ENCODE data around the gene TLR6. TPM values are rescaled to one million over a fixed set of nuclear protein-coding genes. Genes with fewer than 3 reads are reported as not detected.

Gene TLR6
- 12.4 TPM for total RNA-seq
- long read RNA-seq = 0 reads

GRCh38 chr4:38856524-38857337, at the start of gene TLR6:
TLR6 (minus strand) TSS chr4:38856817; CDS start chr4:38829473, 27,344 bp downstream.
- Histone ChIP-seq H3K4me3 (peak within 1 kb of the TSS; percentile 39), H3K4me1 (peaks cover 27% of the 10 kb centered on the region), H3K27ac (peak within 1 kb of the TSS; percentile 79), H3K27me3 (ENCODE audit: low read depth) (no peaks in the 10 kb centered on the region), H3K36me3 (no peaks in the 10 kb centered on the region), H3K9me3 (no peaks in the 10 kb centered on the region)
- DNase-seq (no peak), ATAC-seq (peak; percentile 71 to 82)
- intact Hi-C loops (cut with DNase I) = no loop called here
- TF ChIP-seq, protein P1, sequence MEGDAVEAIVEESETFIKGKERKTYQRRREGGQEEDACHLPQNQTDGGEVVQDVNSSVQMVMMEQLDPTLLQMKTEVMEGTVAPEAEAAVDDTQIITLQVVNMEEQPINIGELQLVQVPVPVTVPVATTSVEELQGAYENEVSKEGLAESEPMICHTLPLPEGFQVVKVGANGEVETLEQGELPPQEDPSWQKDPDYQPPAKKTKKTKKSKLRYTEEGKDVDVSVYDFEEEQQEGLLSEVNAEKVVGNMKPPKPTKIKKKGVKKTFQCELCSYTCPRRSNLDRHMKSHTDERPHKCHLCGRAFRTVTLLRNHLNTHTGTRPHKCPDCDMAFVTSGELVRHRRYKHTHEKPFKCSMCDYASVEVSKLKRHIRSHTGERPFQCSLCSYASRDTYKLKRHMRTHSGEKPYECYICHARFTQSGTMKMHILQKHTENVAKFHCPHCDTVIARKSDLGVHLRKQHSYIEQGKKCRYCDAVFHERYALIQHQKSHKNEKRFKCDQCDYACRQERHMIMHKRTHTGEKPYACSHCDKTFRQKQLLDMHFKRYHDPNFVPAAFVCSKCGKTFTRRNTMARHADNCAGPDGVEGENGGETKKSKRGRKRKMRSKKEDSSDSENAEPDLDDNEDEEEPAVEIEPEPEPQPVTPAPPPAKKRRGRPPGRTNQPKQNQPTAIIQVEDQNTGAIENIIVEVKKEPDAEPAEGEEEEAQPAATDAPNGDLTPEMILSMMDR (IDR thresholded peaks at IDR 0.05) = peak; percentile 84

GRCh38 chr4:38905652-38906385, 49.2 kb upstream of the TLR6 start:
- Histone ChIP-seq H3K4me3 (no peak overlapping the region), H3K4me1 (no peaks in the 10 kb centered on the region), H3K27ac (no peak overlapping the region), H3K27me3 (ENCODE audit: low read depth) (no peaks in the 10 kb centered on the region), H3K9me3 (no peaks in the 10 kb centered on the region), H3K36me3 (peaks cover 65% of the 10 kb centered on the region)
- intact Hi-C loops (cut with DNase I) = no loop called here
- TF ChIP-seq, protein P1 (IDR thresholded peaks at IDR 0.05) = no peak
- ATAC-seq (no peak), DNase-seq (no peak)

DNA sequence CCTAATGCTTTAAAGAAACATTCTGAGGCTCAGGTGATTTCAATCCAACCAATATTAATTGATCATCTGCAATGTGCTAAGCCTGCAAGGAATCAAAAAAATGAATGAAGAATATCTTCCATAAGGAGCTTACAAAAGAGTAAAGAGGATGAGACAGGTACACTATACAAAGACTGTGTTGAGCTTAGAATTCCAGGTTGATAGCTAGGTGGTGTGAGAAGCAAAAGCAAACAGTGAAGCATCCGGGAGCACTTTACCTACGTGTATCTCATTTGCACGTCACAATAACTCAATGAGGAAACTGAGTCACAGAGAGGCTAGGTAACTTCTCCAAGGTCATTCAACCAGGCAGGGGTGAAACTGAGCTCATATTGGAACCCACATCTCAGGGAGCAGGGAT, 48.1 kb upstream of the TLR6 start:
- Histone ChIP-seq H3K27me3 (ENCODE audit: low read depth) (no peaks in the 10 kb centered on the region), H3K36me3 (peaks cover 55% of the 10 kb centered on the region), H3K9me3 (no peaks in the 10 kb centered on the region), H3K4me1 (no peaks in the 10 kb centered on the region), H3K27ac (no peak overlapping the region), H3K4me3 (no peak overlapping the region)
- TF ChIP-seq, protein P1 (IDR thresholded peaks at IDR 0.05) = no peak
- DNase-seq (no peak), ATAC-seq (no peak)
- intact Hi-C loops (cut with DNase I) = no loop called here

DNA sequence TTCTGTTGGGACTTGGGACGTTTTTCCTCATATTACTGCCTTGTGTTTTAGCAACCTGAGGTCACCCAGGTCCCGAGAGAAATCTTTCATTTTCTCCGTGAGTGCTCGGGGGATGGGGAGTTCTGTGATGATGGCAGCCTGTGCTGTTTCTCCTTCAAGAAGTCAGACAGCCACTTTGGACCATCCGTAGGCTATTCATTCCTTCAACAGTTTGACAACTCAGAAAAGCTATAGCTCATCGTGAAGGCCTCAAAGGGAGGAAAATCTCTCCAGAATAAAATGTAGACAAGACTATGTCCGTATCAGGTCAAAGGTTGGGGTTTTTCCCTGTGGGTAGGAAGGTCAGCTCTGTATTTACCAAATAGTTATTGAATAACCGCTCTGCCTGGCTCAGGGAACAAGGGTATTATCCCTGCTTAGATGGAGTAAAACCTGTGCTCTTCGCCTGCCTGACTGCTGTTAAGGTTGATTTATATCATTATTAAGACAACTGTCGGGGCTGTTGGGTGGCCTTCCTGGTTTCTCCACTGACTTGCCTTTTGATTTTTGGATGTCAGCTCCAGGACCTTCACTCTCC, 47.6 kb upstream of the TLR6 start:
- Histone ChIP-seq H3K36me3 (peaks cover 55% of the 10 kb centered on the region), H3K27ac (no peak overlapping the region), H3K27me3 (ENCODE audit: low read depth) (no peaks in the 10 kb centered on the region), H3K4me3 (no peak overlapping the region), H3K9me3 (no peaks in the 10 kb centered on the region), H3K4me1 (no peaks in the 10 kb centered on the region)
- DNase-seq = no peak
- no peak for ATAC-seq
- intact Hi-C loops (cut with DNase I) = no loop called here
- TF ChIP-seq, protein P1 (IDR thresholded peaks at IDR 0.05) = no peak

DNA sequence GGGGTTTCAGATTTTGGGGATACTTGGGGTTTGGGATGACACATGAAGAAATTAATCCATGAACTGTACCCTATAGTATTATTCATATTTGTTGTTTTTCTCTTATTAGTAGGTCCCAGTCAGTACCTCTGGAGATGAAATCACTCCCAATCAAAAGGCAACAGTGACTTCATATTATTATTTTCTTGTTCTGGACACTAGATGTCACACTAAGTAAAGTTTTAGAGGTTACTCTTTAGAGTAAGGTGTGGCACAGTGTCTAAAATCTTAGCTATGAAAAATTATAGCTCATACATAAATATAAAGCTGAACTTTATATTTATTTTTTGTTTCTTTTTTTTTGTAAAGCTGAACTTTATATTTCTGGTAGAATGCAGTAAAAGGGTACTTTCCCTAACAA, 46.1 kb upstream of the TLR6 start:
- Histone ChIP-seq H3K27ac (no peak overlapping the region), H3K36me3 (peaks cover 48% of the 10 kb centered on the region), H3K4me1 (no peaks in the 10 kb centered on the region), H3K9me3 (no peaks in the 10 kb centered on the region), H3K27me3 (ENCODE audit: low read depth) (no peaks in the 10 kb centered on the region), H3K4me3 (no peak overlapping the region)
- intact Hi-C loops (cut with DNase I) = no loop called here
- ATAC-seq (peak in 1 of 2 donors; percentile 54), DNase-seq (no peak)
- TF ChIP-seq, protein P1 (IDR thresholded peaks at IDR 0.05) = peak; percentile 34
